Thyroid gland (tissue), 4 donors: ENCODE measurements around the gene PPP1R17. TPM values are rescaled to one million over a fixed set of nuclear protein-coding genes. Genes with fewer than 3 reads are reported as not detected.

Experiments
- DNase-seq, 2 donors: peaks; one replicate each; pipeline ENCODE4 v3.0.0-alpha.2; 2019
- H3K27ac ChIP-seq, 3 donors: fragments of 200-600 bp; sonication (generic); 1 replicate in 2 of 3; 2 replicates in 1 of 3; pipeline ENCODE4 v1.5.1; 2016 to 2019; ENCODE audit warnings: mild to moderate bottlenecking in 1 of 3, moderate library complexity in 1 of 3
- H3K27me3 ChIP-seq: fragments of 200-600 bp; sonication (generic); one replicate; pipeline ENCODE4 v1.5.1; 2019
- H3K36me3 ChIP-seq, 2 donors: fragments of 200-600 bp; sonication (generic); one replicate each; pipeline ENCODE4 v1.5.1; 2016 to 2019
- H3K4me1 ChIP-seq, 2 donors: fragments of 200-600 bp; sonication (generic); one replicate each; pipeline ENCODE4 v1.5.1; 2017 to 2019
- H3K4me3 ChIP-seq, 3 donors: fragments of 200-600 bp; sonication (generic); replicated peaks in 1 of 3; 1 replicate in 2 of 3; 2 replicates in 1 of 3; pipeline ENCODE4 v1.5.1; 2016; ENCODE audit warnings: mild to moderate bottlenecking in 1 of 3
- H3K9me3 ChIP-seq: fragments of 200-600 bp; sonication (generic); one replicate; pipeline ENCODE4 v1.5.1; 2017
- POLR2A ChIP-seq, 2 donors: fragments of 450-650 bp; IDR thresholded peaks; one replicate each; pipeline ENCODE4 v1.6.1; 2017; ENCODE audit warnings: antibody characterized with exemption in 2 of 2, mild to moderate bottlenecking in 2 of 2, moderate library complexity in 1 of 2
- WGBS, 2 donors: methylation state at CpG; one replicate each; pipeline ENCODE4 v1.1.5; 2017; 5-methylcytosine and 5-hydroxymethylcytosine counted together
- intact Hi-C: fragments of 100-400 bp; cut with DNase I; formaldehyde crosslinking; loops from one replicate; pipeline ENCODE4 v1.15.1; 2023
- total RNA-seq, 4 donors: library from RNA; depleted of rRNA; stranded (reverse); fragments of >200 nt; gene quantifications; one replicate each; pipeline ENCODE4 v1.2.3, GENCODE V29; 2016
- TF ChIP-seq, protein P1 (sequence below), 6 experiments: fragments of 200-600 bp in 3 of 6; fragments of 450-650 bp in 3 of 6; sonication (generic) in 3 of 6; IDR thresholded peaks; one replicate each; pipeline ENCODE4 v1.5.1; 2016 to 2019; ENCODE audit warnings: antibody characterized with exemption in 6 of 6, mild to moderate bottlenecking in 2 of 6, inconsistent platforms in 1 of 6, moderate library complexity in 1 of 6

Gene PPP1R17
- total RNA-seq, 4 donors from 2014 or later, result not detected

DNA sequence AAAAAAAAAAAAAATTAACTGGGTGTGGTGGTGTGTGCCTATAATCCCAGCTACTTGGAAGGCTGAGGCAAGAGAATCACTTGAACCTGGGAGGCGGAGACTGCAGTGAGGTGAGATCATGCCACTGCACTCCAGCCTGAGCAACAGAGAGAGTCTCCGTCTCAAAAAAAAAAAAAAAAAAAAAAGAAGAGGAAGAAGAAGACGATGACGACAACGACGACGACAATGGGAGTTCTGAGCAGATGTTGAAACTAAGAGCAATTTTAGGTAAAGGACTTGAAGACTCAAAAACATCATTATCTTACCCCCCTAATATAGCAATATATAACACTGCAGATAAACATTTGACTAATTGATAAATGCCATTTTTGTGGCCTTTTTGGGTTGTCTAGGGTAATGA, 39.5 kb upstream of the PPP1R17 start:
- Histone ChIP-seq H3K4me1 (no peaks in the 10 kb centered on the region), H3K4me3 (no peak overlapping the region), H3K27me3 (no peaks in the 10 kb centered on the region), H3K27ac (no peak overlapping the region), H3K9me3 (no peaks in the 10 kb centered on the region), H3K36me3 (no peaks in the 10 kb centered on the region)
- 79 to 81% methylated on average over 7 of the region's 7 CpGs for WGBS, 2 donors
- no peak for TF ChIP-seq POLR2A (IDR thresholded peaks at IDR 0.05)
- TF ChIP-seq, protein P1, sequence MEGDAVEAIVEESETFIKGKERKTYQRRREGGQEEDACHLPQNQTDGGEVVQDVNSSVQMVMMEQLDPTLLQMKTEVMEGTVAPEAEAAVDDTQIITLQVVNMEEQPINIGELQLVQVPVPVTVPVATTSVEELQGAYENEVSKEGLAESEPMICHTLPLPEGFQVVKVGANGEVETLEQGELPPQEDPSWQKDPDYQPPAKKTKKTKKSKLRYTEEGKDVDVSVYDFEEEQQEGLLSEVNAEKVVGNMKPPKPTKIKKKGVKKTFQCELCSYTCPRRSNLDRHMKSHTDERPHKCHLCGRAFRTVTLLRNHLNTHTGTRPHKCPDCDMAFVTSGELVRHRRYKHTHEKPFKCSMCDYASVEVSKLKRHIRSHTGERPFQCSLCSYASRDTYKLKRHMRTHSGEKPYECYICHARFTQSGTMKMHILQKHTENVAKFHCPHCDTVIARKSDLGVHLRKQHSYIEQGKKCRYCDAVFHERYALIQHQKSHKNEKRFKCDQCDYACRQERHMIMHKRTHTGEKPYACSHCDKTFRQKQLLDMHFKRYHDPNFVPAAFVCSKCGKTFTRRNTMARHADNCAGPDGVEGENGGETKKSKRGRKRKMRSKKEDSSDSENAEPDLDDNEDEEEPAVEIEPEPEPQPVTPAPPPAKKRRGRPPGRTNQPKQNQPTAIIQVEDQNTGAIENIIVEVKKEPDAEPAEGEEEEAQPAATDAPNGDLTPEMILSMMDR (IDR thresholded peaks at IDR 0.05), result no peak
- DNase-seq, result no peak
- intact Hi-C loops, result no loop called here

- no peaks in the 10 kb centered on the region for H3K9me3 ChIP-seq
- WGBS, 2 donors, result 74 to 89% methylated on average over 1 of the region's 1 CpG
- no peak overlapping the region for H3K4me3 ChIP-seq
- no peaks in the 10 kb centered on the region for H3K36me3 ChIP-seq
- no peaks in the 10 kb centered on the region for H3K4me1 ChIP-seq
- H3K27me3 ChIP-seq, result no peaks in the 10 kb centered on the region
- no peak for TF ChIP-seq POLR2A (IDR thresholded peaks at IDR 0.05)
- TF ChIP-seq, protein P1 (IDR thresholded peaks at IDR 0.05), result no peak
- no peak overlapping the region for H3K27ac ChIP-seq
- intact Hi-C loops, result no loop called here
- DNase-seq, result no peak
These were observed 38.7 kb upstream of the PPP1R17 start for GRCh38 chr7:31648288-31648687.

GRCh38 chr7:31648880-31649279, 38.1 kb upstream of the PPP1R17 start:
- DNase-seq, result no peak
- TF ChIP-seq POLR2A (IDR thresholded peaks at IDR 0.05), result no peak
- TF ChIP-seq, protein P1 (IDR thresholded peaks at IDR 0.05), result no peak
- 88 to 92% methylated on average over 4 of the region's 4 CpGs for WGBS, 2 donors
- no peak overlapping the region for H3K27ac ChIP-seq
- H3K27me3 ChIP-seq, result no peaks in the 10 kb centered on the region
- H3K4me1 ChIP-seq, result no peaks in the 10 kb centered on the region
- no peak overlapping the region for H3K4me3 ChIP-seq
- intact Hi-C loops, result no loop called here
- H3K9me3 ChIP-seq, result no peaks in the 10 kb centered on the region
- no peaks in the 10 kb centered on the region for H3K36me3 ChIP-seq

DNA sequence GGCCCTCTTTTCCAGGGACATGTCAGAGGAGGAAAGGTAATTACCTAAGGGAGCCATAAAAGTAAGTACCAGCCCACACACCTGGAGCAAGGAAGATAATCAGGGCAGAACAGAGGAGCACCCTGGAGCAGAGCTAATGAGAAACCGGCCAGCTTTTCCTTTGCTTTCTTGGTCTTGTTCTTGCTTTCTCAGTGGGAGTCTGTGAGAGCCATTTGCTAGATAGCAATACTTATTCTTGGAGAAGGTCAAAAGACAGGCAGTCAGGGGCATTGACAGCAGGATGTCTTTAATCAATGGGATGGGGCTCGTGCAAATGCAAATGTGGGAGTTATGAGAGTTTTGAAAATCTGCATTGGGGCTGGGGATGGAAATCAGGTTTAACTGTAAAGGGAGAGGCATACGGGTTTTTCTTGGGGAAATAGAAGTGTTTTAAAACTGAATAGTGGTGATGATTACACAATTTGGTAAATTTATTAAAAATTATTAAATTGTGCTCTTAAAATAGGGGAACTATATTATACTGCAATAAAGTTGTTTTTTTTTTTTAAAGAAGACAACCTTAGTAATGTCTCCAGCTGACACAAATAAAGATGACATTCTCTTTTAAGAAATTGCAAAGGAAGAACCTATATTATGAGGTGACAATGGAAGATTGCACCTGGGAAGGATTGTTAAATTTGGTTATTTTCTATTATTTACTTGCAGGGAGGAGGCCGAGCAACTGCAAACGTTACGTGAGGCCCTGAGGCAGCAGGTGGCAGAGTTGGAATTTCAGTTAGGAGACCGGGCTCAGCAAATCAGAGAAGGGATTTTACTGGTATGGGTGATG, 35.6 kb upstream of the PPP1R17 start:
- Histone ChIP-seq H3K36me3 (no peaks in the 10 kb centered on the region), H3K4me3 (no peak overlapping the region), H3K9me3 (no peaks in the 10 kb centered on the region), H3K4me1 (no peaks in the 10 kb centered on the region), H3K27ac (no peak overlapping the region), H3K27me3 (no peaks in the 10 kb centered on the region)
- 47 to 61% methylated on average over 7 of the region's 7 CpGs for WGBS, 2 donors
- TF ChIP-seq, protein P1 (IDR thresholded peaks at IDR 0.05), result no peak
- no peak for DNase-seq
- intact Hi-C loops, result no loop called here

GRCh38 chr7:31652063-31652326, 35.0 kb upstream of the PPP1R17 start:
- no peak for TF ChIP-seq POLR2A (IDR thresholded peaks at IDR 0.05)
- TF ChIP-seq, protein P1 (IDR thresholded peaks at IDR 0.05), result no peak
- Histone ChIP-seq H3K36me3 (no peaks in the 10 kb centered on the region), H3K4me3 (no peak overlapping the region), H3K27ac (no peak overlapping the region), H3K27me3 (no peaks in the 10 kb centered on the region), H3K9me3 (no peaks in the 10 kb centered on the region), H3K4me1 (no peaks in the 10 kb centered on the region)
- intact Hi-C loops, result no loop called here
- DNase-seq, result no peak
